H1 (cell line): ENCODE data around the gene KCNJ16. TPM values are rescaled to one million over a fixed set of nuclear protein-coding genes. Genes with fewer than 3 reads are reported as not detected.

ENCODE experiments used
- CTCF ChIA-PET: fragments of 300-600 bp; sonication (Branson Sonifier 250); formaldehyde crosslinking; loops from one replicate; lab custom pipeline; 2021; ENCODE audit not compliant: partially characterized antibody; lab: Charles Lee
- POLR2A ChIA-PET: fragments of 300-600 bp; sonication (Branson Sonifier 250); formaldehyde crosslinking; loops from one replicate; lab custom pipeline; 2021; ENCODE audit warnings: inconsistent platforms; ENCODE audit not compliant: partially characterized antibody; lab: Charles Lee
- DNase-seq, 2 experiments: peaks; one replicate each; pipeline versions ENCODE4 v3.0.0 to v3.0.0-alpha.2; 2010 to 2022; ENCODE audit warnings: low spot score in 2 of 2, low read depth in 1 of 2, mixed read lengths in 1 of 2
- FAIRE-seq: peaks from 2 replicates; lab custom pipeline; 2011; peaks lifted over from hg19 to GRCh38; lab: Jason Lieb, UNC
- H2AFZ ChIP-seq: 2 replicates; pipeline ENCODE4 v1.8.1; 2012; ENCODE audit warnings: low read length, inconsistent platforms
- H2AK5ac ChIP-seq: 2 replicates; pipeline ENCODE4 v1.6.1; 2013; ENCODE audit warnings: low read depth, low read length
- H2BK120ac ChIP-seq: replicated peaks from 2 replicates; pipeline ENCODE3; 2013; ENCODE audit warnings: low read depth, low read length, inconsistent platforms
- H2BK12ac ChIP-seq: 2 replicates; pipeline ENCODE4 v1.6.1; 2013; ENCODE audit warnings: low read depth, low read length
- H2BK15ac ChIP-seq: 2 replicates; pipeline ENCODE4 v1.6.1; 2013; ENCODE audit warnings: low read length
- H2BK20ac ChIP-seq: 2 replicates; pipeline ENCODE4 v1.6.1; 2013; ENCODE audit warnings: low read length
- H2BK5ac ChIP-seq: 2 replicates; pipeline ENCODE4 v1.6.1; 2013; ENCODE audit warnings: low read depth, low read length
- H3K14ac ChIP-seq: 2 replicates; pipeline ENCODE4 v1.6.1; 2013; ENCODE audit warnings: inconsistent platforms; ENCODE audit not compliant: insufficient read length
- H3K18ac ChIP-seq: 2 replicates; pipeline ENCODE4 v1.6.1; 2013; ENCODE audit warnings: low read length; ENCODE audit errors: extremely low read depth
- H3K23ac ChIP-seq: 2 replicates; pipeline ENCODE4 v1.6.1; 2013; ENCODE audit warnings: inconsistent platforms; ENCODE audit not compliant: insufficient read length
- H3K23me2 ChIP-seq: 2 replicates; pipeline ENCODE4 v1.6.1; 2013; ENCODE audit warnings: low read depth, low read length
- H3K27ac ChIP-seq: 2 replicates; pipeline ENCODE4 v1.6.1; 2011; ENCODE audit warnings: low read depth, low read length, inconsistent platforms
- H3K27me3 ChIP-seq, 4 experiments: replicated peaks in 1 of 4; 1 replicate in 1 of 4; 2 replicates in 3 of 4; pipeline versions ENCODE4 v1.6.1 to v1.8.1; 2011 to 2013; ENCODE audit warnings: low read length in 3 of 4, mild to moderate bottlenecking in 3 of 4, inconsistent platforms in 2 of 4, mixed read lengths in 2 of 4, moderate library complexity in 1 of 4; ENCODE audit not compliant: control insufficient read depth in 3 of 4, insufficient read depth in 3 of 4; ENCODE audit errors: extremely low read depth in 1 of 4
- H3K36me3 ChIP-seq, 4 experiments: 2 replicates each; pipeline versions ENCODE4 v1.6.1 to v1.8.1; 2011 to 2013; ENCODE audit warnings: mild to moderate bottlenecking in 4 of 4, low read length in 3 of 4, moderate library complexity in 2 of 4, control low read depth in 1 of 4, inconsistent platforms in 1 of 4; ENCODE audit not compliant: insufficient read depth in 4 of 4, control insufficient read depth in 2 of 4
- H3K4ac ChIP-seq: replicated peaks from 2 replicates; pipeline ENCODE3; 2013; ENCODE audit warnings: low read length, low read depth, mixed read lengths, inconsistent platforms; ENCODE audit not compliant: insufficient read length
- H3K4me1 ChIP-seq, 4 experiments: replicated peaks in 1 of 4; 1 replicate in 1 of 4; 2 replicates in 3 of 4; pipeline versions ENCODE4 v1.6.1 to v1.8.1; 2011 to 2013; ENCODE audit warnings: low read length in 3 of 4, inconsistent platforms in 2 of 4, mixed read lengths in 1 of 4; ENCODE audit not compliant: insufficient read depth in 4 of 4, control insufficient read depth in 3 of 4
- H3K4me2 ChIP-seq, 2 experiments: 2 replicates each; pipeline versions ENCODE4 v1.6.1 to v1.8.1; 2011 to 2013; ENCODE audit warnings: low read depth in 2 of 2, low read length in 2 of 2, control low read depth in 1 of 2, inconsistent platforms in 1 of 2, mild to moderate bottlenecking in 1 of 2; ENCODE audit not compliant: insufficient read depth in 1 of 2
- H3K4me3 ChIP-seq, 4 experiments: fragments of 200-600, 300-600 bp in 1 of 4; sonication (generic), shearing (Covaris generic), sonication (Bioruptor Twin) in 1 of 4; 2 replicates each; pipeline versions ENCODE4 v1.5.1 to v1.8.1; 2011 to 2016; ENCODE audit warnings: low read length in 4 of 4, low read depth in 3 of 4, control low read depth in 2 of 4, inconsistent platforms in 2 of 4, mild to moderate bottlenecking in 2 of 4, mixed read lengths in 1 of 4, moderate library complexity in 1 of 4; ENCODE audit not compliant: insufficient read depth in 2 of 4; ENCODE audit errors: extremely low read depth in 1 of 4
- H3K56ac ChIP-seq: replicated peaks from 2 replicates; pipeline ENCODE3; 2013; ENCODE audit warnings: low read depth, mild to moderate bottlenecking, mixed read lengths, low read length, inconsistent platforms; ENCODE audit not compliant: insufficient read length
- H3K79me1 ChIP-seq: 2 replicates; pipeline ENCODE4 v1.6.1; 2013; ENCODE audit warnings: low read depth, low read length, control low read depth
- H3K79me2 ChIP-seq, 2 experiments: 2 replicates each; pipeline versions ENCODE4 v1.6.1 to v1.8.1; 2012 to 2013; ENCODE audit warnings: low read length in 2 of 2, mild to moderate bottlenecking in 2 of 2, inconsistent platforms in 1 of 2; ENCODE audit not compliant: insufficient read depth in 2 of 2, control insufficient read depth in 1 of 2
- H3K9ac ChIP-seq, 4 experiments: replicated peaks in 1 of 4; 1 replicate in 1 of 4; 2 replicates in 3 of 4; pipeline versions ENCODE4 v1.6.1 to v1.8.1; 2011 to 2013; ENCODE audit warnings: low read depth in 3 of 4, low read length in 3 of 4, control low read depth in 2 of 4, mild to moderate bottlenecking in 2 of 4, moderate library complexity in 2 of 4, inconsistent platforms in 1 of 4; ENCODE audit errors: extremely low read depth in 1 of 4
- H3K9me3 ChIP-seq, 2 experiments: 2 replicates each; pipeline versions ENCODE4 v1.6.1 to v1.8.1; 2012 to 2013; ENCODE audit warnings: mild to moderate bottlenecking in 2 of 2, moderate library complexity in 2 of 2, control low read depth in 1 of 2, inconsistent platforms in 1 of 2, low read depth in 1 of 2, low read length in 1 of 2, mixed read lengths in 1 of 2; ENCODE audit not compliant: insufficient read depth in 2 of 2
- H4K20me1 ChIP-seq, 2 experiments: replicated peaks in 1 of 2; 2 replicates each; pipeline versions ENCODE3 to v1.8.1; 2011 to 2013; ENCODE audit warnings: inconsistent platforms in 2 of 2, low read length in 2 of 2, mild to moderate bottlenecking in 1 of 2; ENCODE audit not compliant: insufficient read depth in 2 of 2, control insufficient read depth in 1 of 2
- H4K5ac ChIP-seq: 2 replicates; pipeline ENCODE4 v1.6.1; 2013; ENCODE audit warnings: low read length, low read depth, mixed read lengths, inconsistent platforms; ENCODE audit not compliant: insufficient read length
- H4K8ac ChIP-seq: 2 replicates; pipeline ENCODE4 v1.8.0; 2013; ENCODE audit warnings: mild to moderate bottlenecking, moderate library complexity, low read length, inconsistent platforms; ENCODE audit not compliant: insufficient read depth; ENCODE audit errors: extremely low read depth
- H4K91ac ChIP-seq: replicated peaks from 2 replicates; pipeline ENCODE3; 2013; ENCODE audit warnings: low read length, mixed read lengths, inconsistent platforms; ENCODE audit not compliant: insufficient read length
- ASH2L ChIP-seq: fragments of 200-600, 300-600 bp; sonication (generic); IDR thresholded peaks from one replicate; pipeline ENCODE4 v1.7.1; 2017; ENCODE audit warnings: low read length
- CBX5 ChIP-seq: fragments of 300-800, 300-1000 bp; sonication (generic); IDR thresholded peaks from 2 replicates; pipeline ENCODE4 v1.7.1; 2016; ENCODE audit warnings: antibody characterized with exemption, low read length, low read depth
- EP300 ChIP-seq, 2 experiments: IDR thresholded peaks; 1 replicate in 1 of 2; 2 replicates in 1 of 2; pipeline ENCODE4 v1.6.1; 2011 to 2012; ENCODE audit warnings: low read depth in 2 of 2, low read length in 2 of 2, mild to moderate bottlenecking in 2 of 2, borderline replicate concordance in 1 of 2, inconsistent platforms in 1 of 2, moderate library complexity in 1 of 2
- EZH2 ChIP-seq: fragments of 200-600 bp; sonication (generic); IDR thresholded peaks from 2 replicates; pipeline ENCODE4 v1.7.1; 2012; ENCODE audit warnings: low read depth, mild to moderate bottlenecking, moderate library complexity, low read length, inconsistent platforms; ENCODE audit not compliant: severe bottlenecking
- GABPA ChIP-seq: IDR thresholded peaks from 2 replicates; pipeline ENCODE4 v1.6.1; 2011; ENCODE audit warnings: mild to moderate bottlenecking, low read length, moderate library complexity, borderline replicate concordance; ENCODE audit not compliant: insufficient read depth
- MAX ChIP-seq: IDR thresholded peaks from 2 replicates; pipeline ENCODE4 v1.6.1; 2012; ENCODE audit warnings: inconsistent platforms
- POLR2A ChIP-seq, 2 experiments: IDR thresholded peaks; 1 replicate in 1 of 2; 2 replicates in 1 of 2; pipeline ENCODE4 v1.6.1; 2011; ENCODE audit warnings: low read depth in 2 of 2, low read length in 2 of 2, mild to moderate bottlenecking in 2 of 2; ENCODE audit errors: control extremely low read depth in 1 of 2
- SIN3A ChIP-seq, 2 experiments: IDR thresholded peaks in 1 of 2; conservative IDR thresholded peaks in 1 of 2; 2 replicates each; pipeline ENCODE4 v1.6.1; 2011 to 2012; ENCODE audit warnings: low read length in 2 of 2, improper control_type of control experiment in 1 of 2, low read depth in 1 of 2, mild to moderate bottlenecking in 1 of 2
- SIRT6 ChIP-seq: IDR thresholded peaks from one replicate; pipeline ENCODE4 v1.7.1; 2012; ENCODE audit warnings: low read length, inconsistent platforms
- SIX5 ChIP-seq: IDR thresholded peaks from 2 replicates; pipeline ENCODE4 v1.6.1; 2011; ENCODE audit warnings: mild to moderate bottlenecking, low read depth, low read length
- SP2 ChIP-seq: IDR thresholded peaks from 2 replicates; pipeline ENCODE4 v1.6.1; 2012; ENCODE audit warnings: mild to moderate bottlenecking, low read length, inconsistent platforms
- SP4 ChIP-seq: IDR thresholded peaks from 2 replicates; pipeline ENCODE4 v1.6.1; 2012; ENCODE audit warnings: low read length, inconsistent platforms
- TBP ChIP-seq: IDR thresholded peaks from 2 replicates; pipeline ENCODE4 v1.6.1; 2011; ENCODE audit warnings: low read depth, low read length, improper control_type of control experiment
- YY1 ChIP-seq: IDR thresholded peaks from 2 replicates; pipeline ENCODE4 v1.6.1; 2011; ENCODE audit warnings: low read depth, mild to moderate bottlenecking, low read length
- WGBS, 2 experiments: shearing (Covaris generic) in 1 of 2; methylation state at CpG; one replicate each; pipeline versions ENCODE4 v1.1.6 to v1.1.7; 2013 to 2015; ENCODE audit warnings: low lambda C conversion rate in 2 of 2, mixed read lengths in 2 of 2, inconsistent platforms in 1 of 2, low coverage in 1 of 2, missing lambda C conversion rate in 1 of 2; ENCODE audit not compliant: insufficient replicate concordance in 2 of 2, insufficient coverage in 1 of 2, insufficient read length in 1 of 2; ENCODE audit errors: extremely low coverage in 1 of 2, missing lambda C conversion rate in 1 of 2; 5-methylcytosine and 5-hydroxymethylcytosine counted together
- polyA plus RNA-seq, 7 experiments: library from polyadenylated mRNA; depleted of rRNA in 3 of 7; stranded (reverse) in 5 of 7; unstranded in 2 of 7; fragments of >200 nt in 5 of 7; fragments of 200-250 nt in 2 of 7; gene quantifications; 1 replicate in 5 of 7; 2 replicates in 1 of 7; 4 replicates in 1 of 7; pipeline versions ENCODE4 v1.2.1 to v1.2.3, GENCODE V29; 2011 to 2013; ENCODE audit warnings: missing spikeins in 2 of 7, mixed read lengths in 2 of 7
- total RNA-seq: library from RNA; stranded (reverse); fragmentation: NEBNext Ultra II Directional; extraction: Animal tissue kit (Norgen Biotek cat#: 25700); gene quantifications from 2 replicates; pipeline ENCODE4 v1.2.1, GENCODE V29; 2021

KCNJ16 gene
- total and polyA plus RNA-seq, 2 of the 8 experiments (the other 6 are each of a cell fraction or from before 2014, with no cell fraction given), result not detected

DNA sequence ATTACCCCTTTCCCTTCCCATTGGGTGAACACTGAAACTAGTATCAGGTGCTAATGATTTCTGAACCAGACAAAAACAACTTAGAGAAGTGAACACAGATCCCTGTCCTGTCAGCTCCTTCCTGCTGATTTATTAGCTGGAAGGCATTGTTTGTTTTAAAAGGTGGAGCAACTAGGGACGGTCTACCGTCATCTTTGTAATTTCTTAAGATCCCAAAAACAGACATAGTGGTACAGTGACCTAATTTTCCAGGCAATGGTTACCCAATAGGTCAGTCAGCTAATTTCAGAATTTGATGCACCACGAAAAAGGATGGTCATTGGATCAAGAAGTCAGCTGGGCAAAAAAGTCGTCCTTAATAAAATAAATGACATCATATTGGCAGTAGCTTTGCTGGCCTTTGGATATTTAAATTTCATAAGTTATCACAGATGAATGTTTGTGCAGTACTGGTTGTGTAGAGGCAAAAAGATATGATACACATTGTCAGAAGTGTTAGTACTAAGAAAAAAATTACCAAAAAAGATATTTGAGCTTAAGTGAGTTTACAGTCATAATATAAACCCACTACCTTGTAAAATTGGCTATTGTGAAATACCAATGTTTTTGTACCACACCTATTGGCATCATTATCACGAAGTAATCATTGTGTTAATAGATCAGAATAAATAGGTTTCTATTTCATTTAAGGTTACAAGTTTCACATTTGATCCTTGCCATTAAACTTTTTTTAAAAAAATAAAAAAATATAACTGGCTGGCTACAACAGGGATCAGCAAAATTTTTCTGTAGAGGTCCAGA, 27.2 kb upstream of the KCNJ16 start:
- H2AFZ ChIP-seq, result no peak overlapping the region
- H3K23ac ChIP-seq, result no peak overlapping the region
- DNase-seq (no peak), FAIRE-seq (no peak)
- no peaks in the 10 kb centered on the region for H4K20me1 ChIP-seq
- H3K4me3 ChIP-seq, result no peak overlapping the region
- H4K91ac ChIP-seq, result no peak overlapping the region
- H3K23me2 ChIP-seq, result no peaks in the 10 kb centered on the region
- no peaks in the 10 kb centered on the region for H3K27me3 ChIP-seq
- H3K36me3 ChIP-seq, result no peaks in the 10 kb centered on the region
- H4K8ac ChIP-seq, result no peak overlapping the region
- H4K5ac ChIP-seq, result no peak overlapping the region
- no peaks in the 10 kb centered on the region for H3K9me3 ChIP-seq
- no peak overlapping the region for H2BK12ac ChIP-seq
- no peak overlapping the region for H2BK15ac ChIP-seq
- no peak overlapping the region for H2BK5ac ChIP-seq
- H3K4ac ChIP-seq, result no peak overlapping the region
- H2AK5ac ChIP-seq, result no peak overlapping the region
- ChIA-PET POLR2A (no interaction called here), CTCF (interaction anchor here (0.6 to 1.0 kb wide), 2 partner anchors 440 to 477 kb away, joined by 3 read pairs; no protein-coding TSS in a partner anchor)
- no peaks in the 10 kb centered on the region for H3K4me1 ChIP-seq
- no peak overlapping the region for H3K14ac ChIP-seq
- no peak overlapping the region for H2BK20ac ChIP-seq
- no peak overlapping the region for H3K4me2 ChIP-seq
- no peak overlapping the region for H3K18ac ChIP-seq
- H3K79me2 ChIP-seq, result no peaks in the 10 kb centered on the region
- no peak overlapping the region for H2BK120ac ChIP-seq
- no peak overlapping the region for H3K27ac ChIP-seq
- H3K79me1 ChIP-seq, result no peaks in the 10 kb centered on the region
- no peak overlapping the region for H3K56ac ChIP-seq
- H3K9ac ChIP-seq, result no peak overlapping the region
- WGBS, 2 experiments, result 96% methylated on average over 5 of the region's 5 CpGs; no CpG with 5 or more reads in 1 of the 2 experiments
- TF ChIP-seq SIRT6 (no peak), YY1 (no peak), SP2 (no peak), SP4 (no peak), POLR2A (IDR thresholded peaks at IDR 0.05; ENCODE audit: control extremely low read depth in 1 of 2, low read depth in 2 of 2, low read length in 2 of 2) (no peak), MAX (no peak), SIN3A (conservative IDR thresholded peaks at IDR 0.05 in 1 of 2, IDR thresholded peaks at IDR 0.05 in 1 of 2; ENCODE audit: low read depth in 1 of 2, low read length in 2 of 2) (no peak), EP300 (IDR thresholded peaks at IDR 0.05; ENCODE audit: borderline replicate concordance in 1 of 2, low read depth in 2 of 2, low read length in 2 of 2) (no peak), EZH2 (no peak), TBP (no peak), CBX5 (no peak), ASH2L (no peak), GABPA (no peak), SIX5 (no peak)
